T-helper 2 cell (primary cell): ENCODE results near the gene GNPTG.

Experiments used
- DNase-seq, 5 experiments: peaks; one replicate each; pipeline versions ENCODE4 v3.0.0 to v3.0.0-alpha.2; 2012 to 2022

The GNPTG gene

DNA sequence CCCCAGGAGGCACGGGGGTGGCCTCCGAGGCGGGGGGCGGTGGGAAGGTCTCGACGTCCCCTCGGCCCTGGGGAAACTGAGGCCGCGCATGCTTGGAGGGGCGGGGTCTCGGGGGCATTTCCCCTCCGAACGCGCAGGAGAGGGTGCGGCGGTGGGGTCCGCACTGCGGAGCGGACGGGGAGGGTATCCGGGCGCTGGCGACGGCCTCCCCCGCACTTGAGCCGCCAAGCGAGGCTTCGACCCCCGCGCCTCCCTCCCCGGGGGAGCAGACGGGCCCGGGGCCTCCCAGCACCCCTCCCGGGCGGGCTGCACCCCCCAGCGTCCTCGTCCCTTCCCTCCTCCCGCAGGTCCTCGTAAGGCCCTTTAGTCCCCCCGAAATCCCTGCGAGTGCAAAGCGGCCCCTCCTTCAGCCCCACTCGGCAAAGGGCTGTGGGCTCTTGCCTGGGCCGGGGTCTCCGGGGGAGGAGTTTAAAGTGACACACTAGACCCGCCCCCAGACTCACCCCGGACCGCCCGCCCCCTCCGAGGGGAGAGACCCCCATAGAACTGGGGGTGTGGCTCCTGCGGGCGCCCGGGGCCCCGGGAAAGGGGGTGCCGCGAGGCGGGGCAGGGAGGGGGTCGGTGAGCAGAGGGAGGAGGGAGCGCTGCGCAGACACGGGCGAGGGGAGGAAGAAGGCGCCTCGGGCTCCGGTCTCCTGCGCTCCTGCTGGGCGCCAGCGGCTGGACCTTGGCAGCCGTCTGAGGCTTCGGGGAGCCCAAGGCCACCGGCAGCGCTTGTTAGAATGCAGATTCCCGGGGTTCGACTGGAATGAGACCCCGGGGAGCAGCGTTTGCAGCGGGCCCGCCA lies 17.7 kb upstream of the GNPTG start:
- no peak for DNase-seq

DNA sequence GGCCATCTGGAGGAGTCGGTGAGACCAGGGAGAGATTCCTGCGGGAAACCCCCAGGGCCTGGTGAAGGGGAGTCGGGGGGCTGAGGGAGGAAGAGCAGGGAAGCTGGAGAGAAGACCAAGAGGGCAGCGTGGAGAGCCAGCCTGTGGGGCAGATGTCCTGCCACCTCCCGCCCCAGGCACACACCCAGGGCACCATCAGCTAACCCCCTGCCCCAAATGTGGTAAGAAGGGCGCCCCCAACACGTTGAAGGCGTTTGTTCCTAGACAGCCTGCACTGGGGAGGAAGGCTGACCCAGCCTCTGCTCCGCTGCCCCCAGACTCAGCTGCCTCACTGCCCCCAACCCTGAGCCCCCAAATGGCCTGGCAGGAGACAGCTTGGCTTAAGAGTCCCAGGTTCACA lies 17.0 kb upstream of the GNPTG start:
- DNase-seq, result no peak

DNA sequence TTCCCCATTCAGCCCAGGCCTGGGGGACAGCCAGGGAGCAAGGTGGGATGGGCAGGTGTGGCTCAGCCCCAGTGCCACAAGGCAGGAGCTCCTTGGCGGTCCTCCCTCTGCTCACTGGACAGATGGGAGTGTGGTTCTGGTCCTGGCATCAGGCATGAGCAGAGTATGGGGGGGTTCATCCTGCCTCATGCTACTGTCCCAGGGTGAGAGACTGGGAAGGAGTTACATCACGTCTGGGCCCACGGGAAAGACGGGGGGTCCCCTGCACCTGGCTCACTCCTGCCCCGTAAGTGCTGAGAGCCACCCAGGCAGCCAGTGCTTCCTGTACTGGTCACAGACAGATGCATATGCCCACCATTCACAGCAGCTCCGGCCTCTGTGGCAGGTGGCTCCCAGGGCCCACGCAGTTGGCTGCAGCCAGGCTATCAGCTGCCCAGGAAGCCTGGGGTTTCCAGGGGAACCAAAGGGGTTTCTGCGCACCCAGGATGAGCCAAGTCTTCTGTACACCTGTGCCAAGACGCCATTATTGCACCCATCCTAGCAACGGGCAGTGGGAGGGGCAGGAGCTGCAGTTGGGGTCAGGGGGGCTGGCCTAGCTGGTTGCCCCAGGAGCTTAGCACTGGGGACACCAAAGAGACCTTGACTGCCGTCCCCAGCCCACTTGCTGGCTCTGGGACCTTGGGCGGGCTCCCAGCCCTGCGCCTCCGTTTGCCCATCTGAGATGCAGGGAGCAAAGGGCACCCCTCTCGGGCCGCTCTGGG lies 16.3 kb upstream of the GNPTG start:
- DNase-seq, result no peak

DNA sequence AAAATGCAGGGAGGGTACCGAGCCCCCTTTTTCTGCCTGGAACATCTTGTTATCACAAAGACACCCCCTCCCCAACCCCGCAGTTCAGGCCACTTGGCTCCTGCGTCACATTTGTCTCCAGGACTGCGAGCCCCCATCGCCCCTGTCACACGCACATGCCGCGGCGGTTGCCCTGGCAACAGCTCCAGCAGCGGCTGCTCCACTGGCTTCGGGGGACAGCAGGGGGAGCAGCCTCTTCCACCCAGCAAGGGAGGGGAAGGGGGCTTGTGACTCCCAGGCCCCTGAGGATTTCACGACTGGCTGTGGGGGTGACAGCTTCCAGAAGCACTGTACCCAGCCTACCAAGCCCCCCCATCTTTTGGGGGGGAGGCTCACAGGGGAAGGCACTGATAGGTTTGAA lies 15.7 kb upstream of the GNPTG start:
- DNase-seq, result no peak

- DNase-seq, result no peak
Observed at GRCh38 chr16:1336619-1337018, 15.1 kb upstream of the GNPTG start.

- DNase-seq, result no peak
Observed at GRCh38 chr16:1337486-1337885, 14.2 kb upstream of the GNPTG start.

DNA sequence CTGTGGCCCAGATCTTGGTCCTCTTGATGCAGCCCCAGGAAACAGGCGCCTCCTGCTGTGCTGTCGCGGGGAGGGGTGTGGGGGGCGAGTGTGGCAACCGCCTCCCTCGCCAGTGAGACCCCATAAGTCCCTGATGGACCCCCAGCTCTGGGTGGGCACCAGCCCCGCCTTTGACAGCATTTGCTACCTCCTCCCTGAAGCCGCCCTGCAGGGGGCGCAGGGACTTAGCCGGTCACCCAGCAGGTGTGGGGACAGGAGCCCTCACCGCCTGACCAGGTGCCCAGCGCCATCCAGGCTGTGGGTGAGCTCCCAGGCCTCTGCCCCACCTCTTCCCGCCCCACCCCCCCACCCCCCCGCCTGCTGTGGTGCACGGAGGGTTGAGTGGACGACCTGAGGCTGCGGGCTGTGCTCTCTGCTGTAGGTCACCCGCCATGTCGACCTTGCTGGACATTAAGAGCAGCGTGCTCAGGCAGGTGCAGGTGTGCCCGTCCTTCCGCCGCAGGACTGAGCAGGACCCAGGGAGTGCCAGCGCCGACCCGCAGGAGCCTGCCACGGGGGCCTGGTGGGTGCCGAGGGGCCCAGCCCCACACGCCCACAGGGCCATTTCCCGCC lies 13.5 kb upstream of the GNPTG start:
- no peak for DNase-seq

- no peak for DNase-seq
Observed at GRCh38 chr16:1338855-1339675, 12.7 kb upstream of the GNPTG start.

DNA sequence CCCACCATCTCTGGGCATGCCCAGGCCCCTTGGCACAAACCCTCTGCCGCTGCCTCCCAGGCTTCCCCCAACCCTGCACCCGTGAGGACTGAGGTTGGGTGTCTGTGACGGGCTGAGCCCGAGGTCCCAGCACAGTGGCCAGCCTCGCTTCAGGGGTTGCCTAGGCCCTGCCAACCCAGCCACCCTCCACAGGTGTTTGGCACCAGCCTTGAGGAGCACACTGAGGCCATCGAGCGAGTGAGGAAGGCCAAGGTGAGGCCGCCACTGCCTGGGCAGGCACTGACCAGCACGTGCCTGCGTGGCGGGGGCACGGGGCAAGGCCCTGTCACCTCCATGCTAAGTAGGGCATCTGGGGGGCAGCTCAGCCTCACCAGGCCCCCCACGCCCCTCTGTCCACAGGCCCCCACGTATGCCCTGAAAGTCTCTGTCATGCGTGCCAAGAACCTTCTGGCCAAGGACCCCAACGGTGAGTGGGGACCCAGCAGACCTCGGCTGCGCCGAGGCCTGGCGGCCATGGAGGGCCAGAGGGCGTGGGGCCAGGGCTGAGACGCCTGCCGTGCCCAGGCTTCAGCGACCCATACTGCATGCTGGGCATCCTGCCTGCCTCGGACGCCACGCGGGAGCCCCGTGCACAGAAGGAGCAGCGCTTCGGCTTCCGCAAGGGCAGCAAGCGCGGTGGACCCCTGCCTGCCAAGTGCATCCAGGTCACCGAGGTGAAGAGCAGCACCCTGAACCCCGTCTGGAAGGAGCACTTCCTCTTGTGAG lies 10.8 kb upstream of the GNPTG start:
- no peak for DNase-seq

- DNase-seq, result no peak
Observed at GRCh38 chr16:1341495-1342420, 10.0 kb upstream of the GNPTG start.

DNA sequence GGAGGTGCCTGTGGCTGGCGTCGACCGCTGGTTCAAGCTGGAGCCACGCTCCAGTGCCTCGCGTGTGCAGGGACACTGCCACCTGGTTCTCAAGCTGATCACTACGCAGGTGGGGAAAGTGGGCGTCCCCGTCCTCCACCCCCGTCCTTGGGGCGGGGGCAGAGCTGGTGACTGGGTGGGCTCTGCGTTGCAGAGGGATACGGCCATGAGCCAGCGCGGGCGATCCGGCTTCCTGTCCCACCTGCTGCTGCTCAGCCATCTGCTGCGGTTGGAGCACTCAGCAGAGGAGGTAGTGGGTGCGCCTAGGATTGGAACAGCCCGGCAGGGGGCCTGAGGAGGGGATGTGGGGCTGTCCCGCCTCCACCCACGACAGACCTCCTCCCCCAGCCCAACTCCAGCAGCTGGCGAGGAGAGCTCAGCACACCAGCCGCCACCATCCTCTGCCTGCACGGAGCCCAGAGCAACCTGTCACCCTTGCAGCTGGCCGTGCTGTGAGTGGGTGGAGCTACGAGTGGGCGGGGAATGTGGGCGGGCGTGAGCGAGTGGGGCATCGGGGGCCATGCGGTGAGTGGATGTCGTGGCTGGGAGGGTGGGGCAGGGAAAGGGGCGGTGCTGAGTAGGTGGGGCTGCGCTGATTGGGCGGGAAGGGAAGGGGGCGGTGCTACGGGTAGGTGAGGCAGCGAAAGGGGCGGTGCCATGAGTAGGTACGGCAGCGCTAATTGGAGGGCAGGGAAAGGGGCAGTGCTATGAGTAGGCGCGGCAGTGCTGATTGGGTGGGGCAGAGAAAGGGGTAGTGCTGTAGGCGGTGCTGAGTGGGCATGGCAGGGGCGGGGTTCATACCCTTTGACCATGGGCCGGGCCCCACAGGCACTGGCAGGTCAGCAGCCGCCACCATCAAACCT lies 9.0 kb upstream of the GNPTG start:
- DNase-seq, result peak; percentile 79 to 97 (median 96)

- DNase-seq, result no peak
Observed at GRCh38 chr16:1343428-1344242, 8.1 kb upstream of the GNPTG start.

DNA sequence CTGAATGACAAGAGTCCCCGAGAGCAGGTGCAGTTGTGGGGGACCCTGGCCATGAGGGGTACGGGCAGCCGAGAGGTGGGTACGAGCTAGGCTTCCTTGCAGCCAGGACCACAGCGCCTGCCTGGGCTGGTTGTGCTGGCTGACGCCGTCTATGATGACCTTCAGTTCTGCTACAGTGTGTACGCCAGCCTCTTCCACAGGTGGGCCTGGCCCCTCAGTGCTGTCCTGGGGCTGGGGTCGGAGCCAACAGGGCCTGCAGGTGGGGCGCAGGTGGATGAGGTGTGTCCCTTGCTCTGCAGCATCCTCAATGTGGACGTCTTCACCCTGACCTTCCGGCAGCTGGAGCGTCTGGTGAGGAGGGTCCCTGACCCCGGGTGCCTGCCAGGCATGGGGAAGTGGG lies 7.2 kb upstream of the GNPTG start:
- DNase-seq, result no peak

- no peak for DNase-seq
Observed at GRCh38 chr16:1345087-1345486, 6.6 kb upstream of the GNPTG start.

- DNase-seq, result no peak
Observed at GRCh38 chr16:1345651-1346421, 5.9 kb upstream of the GNPTG start.

GRCh38 chr16:1346422-1347285 lies 5.1 kb upstream of the GNPTG start:
- no peak for DNase-seq

GRCh38 chr16:1347286-1347855 lies 4.4 kb upstream of the GNPTG start:
- no peak for DNase-seq
